ENCODE results near the gene DOCK11.

Gene DOCK11

GRCh38 chrX:118627084-118627758 lies 131.6 kb downstream of the DOCK11 start:
- DNase-seq (ENCODE audit: low read depth, low spot score): no peak

- DNase-seq (ENCODE audit: low read depth, low spot score): no peak
Observed at GRCh38 chrX:118630848-118631247, 135.2 kb downstream of the DOCK11 start.

GRCh38 chrX:118631586-118631985 lies 136.0 kb downstream of the DOCK11 start:
- DNase-seq (ENCODE audit: low read depth, low spot score): no peak

- DNase-seq (ENCODE audit: low read depth, low spot score): no peak
Observed at GRCh38 chrX:118632862-118633261, 137.2 kb downstream of the DOCK11 start.

GRCh38 chrX:118633530-118633929 lies 137.9 kb downstream of the DOCK11 start:
- DNase-seq (ENCODE audit: low read depth, low spot score): no peak

GRCh38 chrX:118634336-118634735 lies 138.7 kb downstream of the DOCK11 start:
- no peak for DNase-seq (ENCODE audit: low read depth, low spot score)

- DNase-seq (ENCODE audit: low read depth, low spot score): no peak
Observed at GRCh38 chrX:118637997-118638396, 142.4 kb downstream of the DOCK11 start.

- no peak for DNase-seq (ENCODE audit: low read depth, low spot score)
Observed at GRCh38 chrX:118644378-118644777, 148.8 kb downstream of the DOCK11 start.

- DNase-seq (ENCODE audit: low read depth, low spot score): no peak
Observed at GRCh38 chrX:118652717-118653116, 157.1 kb downstream of the DOCK11 start.

- no peak for DNase-seq (ENCODE audit: low read depth, low spot score)
Observed at GRCh38 chrX:118654331-118654730, 158.7 kb downstream of the DOCK11 start.

- DNase-seq (ENCODE audit: low read depth, low spot score): no peak
Observed at GRCh38 chrX:118655561-118656246, 160.1 kb downstream of the DOCK11 start.

- DNase-seq (ENCODE audit: low read depth, low spot score): no peak
Observed at GRCh38 chrX:118657413-118657812, 161.8 kb downstream of the DOCK11 start.

GRCh38 chrX:118660085-118660484 lies 164.5 kb downstream of the DOCK11 start:
- no peak for DNase-seq (ENCODE audit: low read depth, low spot score)

GRCh38 chrX:118665204-118665603 lies 169.6 kb downstream of the DOCK11 start:
- DNase-seq (ENCODE audit: low read depth, low spot score): no peak

GRCh38 chrX:118666521-118666920 lies 170.9 kb downstream of the DOCK11 start:
- DNase-seq (ENCODE audit: low read depth, low spot score): no peak

- DNase-seq (ENCODE audit: low read depth, low spot score): no peak
Observed at GRCh38 chrX:118669435-118669834, 173.8 kb downstream of the DOCK11 start.

GRCh38 chrX:118675326-118675965 lies 179.8 kb downstream of the DOCK11 start:
- DNase-seq (ENCODE audit: low read depth, low spot score): no peak

GRCh38 chrX:118675966-118676349 lies 180.3 kb downstream of the DOCK11 start:
- DNase-seq (ENCODE audit: low read depth, low spot score): no peak

- DNase-seq (ENCODE audit: low read depth, low spot score): no peak
Observed at GRCh38 chrX:118677318-118677717, 181.7 kb downstream of the DOCK11 start.

- DNase-seq (ENCODE audit: low read depth, low spot score): no peak
Observed at GRCh38 chrX:118679290-118679689, 183.7 kb downstream of the DOCK11 start.

- no peak for DNase-seq (ENCODE audit: low read depth, low spot score)
Observed at GRCh38 chrX:118682258-118683014, 186.8 kb downstream of the DOCK11 start.

GRCh38 chrX:118685393-118685792 lies 189.8 kb downstream of the DOCK11 start:
- no peak for DNase-seq (ENCODE audit: low read depth, low spot score)
